Kidney (tissue), 14 donors: ENCODE data around the gene PLEKHH1. TPM values are rescaled to one million over a fixed set of nuclear protein-coding genes. Genes with fewer than 3 reads are reported as not detected.

ENCODE experiments used
- DNase-seq, 5 donors: peaks; one replicate each; pipeline ENCODE4 v3.0.0-alpha.2; 2013 to 2020
- FAIRE-seq: peaks from 2 replicates; lab custom pipeline; 2012; peaks lifted over from hg19 to GRCh38; lab: Jason Lieb, UNC
- H3K27ac ChIP-seq, 2 donors: one replicate each; pipeline ENCODE4 v1.7.0; 2013; ENCODE audit warnings: low read depth in 2 of 2, low read length in 2 of 2, inconsistent platforms in 1 of 2
- H3K27me3 ChIP-seq: one replicate; pipeline ENCODE4 v1.7.1; 2013; ENCODE audit warnings: low read length, inconsistent platforms; ENCODE audit not compliant: control insufficient read depth, insufficient read depth
- H3K36me3 ChIP-seq, 3 donors: one replicate each; pipeline versions ENCODE4 v1.7.0 to v1.7.1; 2013; ENCODE audit warnings: low read length in 3 of 3, control low read depth in 1 of 3, inconsistent platforms in 1 of 3; ENCODE audit not compliant: insufficient read depth in 3 of 3, control insufficient read depth in 2 of 3
- H3K4me1 ChIP-seq, 3 donors: one replicate each; pipeline versions ENCODE4 v1.7.0 to v1.7.1; 2013; ENCODE audit warnings: low read length in 3 of 3, inconsistent platforms in 1 of 3, low read depth in 1 of 3; ENCODE audit not compliant: control insufficient read depth in 2 of 3, insufficient read depth in 2 of 3
- H3K4me3 ChIP-seq, 3 donors: one replicate each; pipeline versions ENCODE4 v1.7.0 to v1.8.1; 2013; ENCODE audit warnings: low read length in 3 of 3, control low read depth in 1 of 3, inconsistent platforms in 1 of 3
- H3K9ac ChIP-seq, 3 donors: one replicate each; pipeline versions ENCODE4 v1.7.0 to v1.7.1; 2013; ENCODE audit warnings: low read length in 3 of 3, control low read depth in 1 of 3, inconsistent platforms in 1 of 3
- H3K9me3 ChIP-seq, 3 donors: one replicate each; pipeline versions ENCODE4 v1.7.0 to v1.7.1; 2013; ENCODE audit warnings: low read length in 3 of 3, control low read depth in 1 of 3, inconsistent platforms in 1 of 3; ENCODE audit not compliant: control insufficient read depth in 2 of 3, insufficient read depth in 1 of 3
- intact Hi-C: fragments of 100-400 bp; cut with DNase I; formaldehyde crosslinking; loops from one replicate; pipeline ENCODE4 v1.11.1; 2022
- polyA plus RNA-seq: library from polyadenylated mRNA; stranded (reverse); fragments of 350-450 nt; fragmentation: Illumina TruSeq; extraction: RNeasy Lipid Tissue Mini Kit (QIAGEN cat#74804); gene quantifications from one replicate; pipeline ENCODE4 v1.2.3, GENCODE V29; 2014; ENCODE audit warnings: low read depth, low replicate concordance; ENCODE audit not compliant: insufficient read depth
- total RNA-seq: library from RNA; stranded (reverse); fragmentation: NEBNext Ultra II Directional; extraction: Animal tissue kit (Norgen Biotek cat#: 25700); gene quantifications from one replicate; pipeline ENCODE4 v1.2.1, GENCODE V29; 2021
- TF ChIP-seq, protein P1 (sequence below): IDR thresholded peaks from 3 replicates; pipeline ENCODE4 v1.5.1; 2012; ENCODE audit warnings: mild to moderate bottlenecking, moderate library complexity, borderline replicate concordance; ENCODE audit not compliant: insufficient read depth; ENCODE audit errors: extremely low read depth
- donor health status: control.
- donor health status: control.
- donor health status: control.
- donor health status: control.
- donor health status: control.
- donor health status: DM: yes; HTN: yes; CAD: no.
- donor health status: Normal renal cell carcinoma (clear cell type).

The PLEKHH1 gene
- total and polyA plus RNA-seq, 2 donors from 2014 or later: 9.1 to 26.2 TPM

- no peaks in the 10 kb centered on the region for H3K9me3 ChIP-seq
- TF ChIP-seq, protein P1, sequence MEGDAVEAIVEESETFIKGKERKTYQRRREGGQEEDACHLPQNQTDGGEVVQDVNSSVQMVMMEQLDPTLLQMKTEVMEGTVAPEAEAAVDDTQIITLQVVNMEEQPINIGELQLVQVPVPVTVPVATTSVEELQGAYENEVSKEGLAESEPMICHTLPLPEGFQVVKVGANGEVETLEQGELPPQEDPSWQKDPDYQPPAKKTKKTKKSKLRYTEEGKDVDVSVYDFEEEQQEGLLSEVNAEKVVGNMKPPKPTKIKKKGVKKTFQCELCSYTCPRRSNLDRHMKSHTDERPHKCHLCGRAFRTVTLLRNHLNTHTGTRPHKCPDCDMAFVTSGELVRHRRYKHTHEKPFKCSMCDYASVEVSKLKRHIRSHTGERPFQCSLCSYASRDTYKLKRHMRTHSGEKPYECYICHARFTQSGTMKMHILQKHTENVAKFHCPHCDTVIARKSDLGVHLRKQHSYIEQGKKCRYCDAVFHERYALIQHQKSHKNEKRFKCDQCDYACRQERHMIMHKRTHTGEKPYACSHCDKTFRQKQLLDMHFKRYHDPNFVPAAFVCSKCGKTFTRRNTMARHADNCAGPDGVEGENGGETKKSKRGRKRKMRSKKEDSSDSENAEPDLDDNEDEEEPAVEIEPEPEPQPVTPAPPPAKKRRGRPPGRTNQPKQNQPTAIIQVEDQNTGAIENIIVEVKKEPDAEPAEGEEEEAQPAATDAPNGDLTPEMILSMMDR: no peak
- peaks cover 0 to 5% (median 0%) of the 10 kb centered on the region in 3 donors for H3K36me3 ChIP-seq
- DNase-seq: no peak
- H3K9ac ChIP-seq: no peak overlapping the region
- H3K4me3 ChIP-seq: no peak overlapping the region
- no peak overlapping the region for H3K27ac ChIP-seq
- peaks cover 0 to 27% (median 20%) of the 10 kb centered on the region in 3 donors for H3K4me1 ChIP-seq
- intact Hi-C loops: no loop called here
- no peak for FAIRE-seq
- no peaks in the 10 kb centered on the region for H3K27me3 ChIP-seq
Measured at GRCh38 chr14:67574156-67574555, 41.1 kb downstream of the PLEKHH1 start.

DNA sequence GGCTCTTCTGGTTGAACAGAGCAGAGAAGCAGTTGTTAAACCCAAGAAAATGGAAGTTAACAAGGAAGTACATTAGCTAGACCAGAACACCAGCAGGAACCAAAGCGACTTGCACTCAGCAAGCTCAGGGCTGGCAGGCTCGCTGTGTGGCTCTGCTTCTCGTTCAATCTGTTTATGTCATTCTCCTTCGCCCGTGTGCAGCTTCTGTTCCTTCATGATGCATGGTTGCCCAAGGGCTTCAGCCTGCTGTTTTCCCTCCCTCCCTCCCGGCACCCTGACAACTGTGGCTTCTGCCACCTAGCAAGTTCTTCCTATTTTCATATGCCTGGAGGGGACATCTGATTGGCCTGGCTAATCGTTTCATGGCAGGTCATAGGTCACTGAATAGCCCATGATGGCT, 41.7 kb downstream of the PLEKHH1 start:
- Histone ChIP-seq H3K27ac (no peak overlapping the region), H3K36me3 (peaks cover 0 to 5% (median 0%) of the 10 kb centered on the region in 3 donors)
- intact Hi-C loops: no loop called here

GRCh38 chr14:67575684-67576083, 42.6 kb downstream of the PLEKHH1 start:
- Histone ChIP-seq H3K36me3 (peaks cover 0 to 5% (median 0%) of the 10 kb centered on the region in 3 donors), H3K4me1 (peaks cover 0 to 27% (median 22%) of the 10 kb centered on the region in 3 donors), H3K9ac (no peak overlapping the region), H3K4me3 (no peak overlapping the region), H3K27ac (no peak overlapping the region), H3K27me3 (no peaks in the 10 kb centered on the region), H3K9me3 (no peaks in the 10 kb centered on the region)
- TF ChIP-seq, protein P1: no peak
- intact Hi-C loops: no loop called here
- no peak for FAIRE-seq
- DNase-seq: no peak

More for the DNA sequence above, 41.7 kb downstream of the PLEKHH1 start:
- Histone ChIP-seq H3K27me3 (no peaks in the 10 kb centered on the region), H3K4me3 (no peak overlapping the region), H3K4me1 (peaks cover 0 to 27% (median 20%) of the 10 kb centered on the region in 3 donors), H3K9ac (no peak overlapping the region), H3K9me3 (no peaks in the 10 kb centered on the region)
- FAIRE-seq: no peak
- TF ChIP-seq, protein P1: no peak
- no peak for DNase-seq
